Upper lobe of right lung (tissue), 1 donor: ENCODE results near the gene PPP1R18. TPM values are rescaled to one million over a fixed set of nuclear protein-coding genes. Genes with fewer than 3 reads are reported as not detected.

Experiments used
- ATAC-seq: fragments of 200-7000 bp; cut with Tn5 transposase; one replicate; pipeline ENCODE4 v1.9.1; 2020; ENCODE audit warnings: mild to moderate bottlenecking, moderate library complexity
- DNase-seq: peaks from one replicate; pipeline ENCODE4 v3.0.0-alpha.2; 2020
- H3K27ac ChIP-seq: fragments of 200-600 bp; one replicate; pipeline ENCODE4 v1.8.0; 2022
- H3K27me3 ChIP-seq: fragments of 200-600 bp; one replicate; pipeline ENCODE4 v1.8.0; 2022; ENCODE audit warnings: mild to moderate bottlenecking
- H3K36me3 ChIP-seq: fragments of 200-600 bp; one replicate; pipeline ENCODE4 v1.8.0; 2022
- H3K4me1 ChIP-seq: fragments of 200-600 bp; one replicate; pipeline ENCODE4 v1.8.0; 2022
- H3K4me3 ChIP-seq: fragments of 200-600 bp; one replicate; pipeline ENCODE4 v1.8.0; 2022; ENCODE audit warnings: mild to moderate bottlenecking
- H3K9me3 ChIP-seq: fragments of 200-600 bp; one replicate; pipeline ENCODE4 v1.8.0; 2022
- intact Hi-C: fragments of 100-400 bp; cut with DNase I; formaldehyde crosslinking; loops from one replicate; pipeline ENCODE4 v1.11.0; 2022
- long read RNA-seq: library from polyadenylated mRNA; unstranded; transcript quantifications from one replicate; pipeline ENCODE4 v2.0.0, GENCODE V29; 2021
- total RNA-seq: library from RNA; stranded (reverse); fragmentation: NEBNext Ultra II Directional; extraction: Animal tissue kit (Norgen Biotek cat#: 25700); gene quantifications from one replicate; pipeline ENCODE4 v1.2.1, GENCODE V29; 2021
- TF ChIP-seq, protein P1 (sequence below): fragments of 200-600 bp; IDR thresholded peaks from one replicate; pipeline ENCODE4 v1.8.0; 2022; ENCODE audit warnings: antibody characterized with exemption
- donor health status: DM: no; HTN: yes; CAD: no; lungs with severe emphysema.

Gene PPP1R18, protein sequence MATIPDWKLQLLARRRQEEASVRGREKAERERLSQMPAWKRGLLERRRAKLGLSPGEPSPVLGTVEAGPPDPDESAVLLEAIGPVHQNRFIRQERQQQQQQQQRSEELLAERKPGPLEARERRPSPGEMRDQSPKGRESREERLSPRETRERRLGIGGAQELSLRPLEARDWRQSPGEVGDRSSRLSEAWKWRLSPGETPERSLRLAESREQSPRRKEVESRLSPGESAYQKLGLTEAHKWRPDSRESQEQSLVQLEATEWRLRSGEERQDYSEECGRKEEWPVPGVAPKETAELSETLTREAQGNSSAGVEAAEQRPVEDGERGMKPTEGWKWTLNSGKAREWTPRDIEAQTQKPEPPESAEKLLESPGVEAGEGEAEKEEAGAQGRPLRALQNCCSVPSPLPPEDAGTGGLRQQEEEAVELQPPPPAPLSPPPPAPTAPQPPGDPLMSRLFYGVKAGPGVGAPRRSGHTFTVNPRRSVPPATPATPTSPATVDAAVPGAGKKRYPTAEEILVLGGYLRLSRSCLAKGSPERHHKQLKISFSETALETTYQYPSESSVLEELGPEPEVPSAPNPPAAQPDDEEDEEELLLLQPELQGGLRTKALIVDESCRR
- 72.8 TPM for total RNA-seq
- long read RNA-seq, transcript PPP1R18-206 (3 exons, 1,448 nt), result major isoform, 23 of 36 reads
- long read RNA-seq, partial matches to known transcripts, result 8 of 36 reads
- long read RNA-seq, other reads (novel, unspliced or antisense), result 2 of 36 reads

DNA sequence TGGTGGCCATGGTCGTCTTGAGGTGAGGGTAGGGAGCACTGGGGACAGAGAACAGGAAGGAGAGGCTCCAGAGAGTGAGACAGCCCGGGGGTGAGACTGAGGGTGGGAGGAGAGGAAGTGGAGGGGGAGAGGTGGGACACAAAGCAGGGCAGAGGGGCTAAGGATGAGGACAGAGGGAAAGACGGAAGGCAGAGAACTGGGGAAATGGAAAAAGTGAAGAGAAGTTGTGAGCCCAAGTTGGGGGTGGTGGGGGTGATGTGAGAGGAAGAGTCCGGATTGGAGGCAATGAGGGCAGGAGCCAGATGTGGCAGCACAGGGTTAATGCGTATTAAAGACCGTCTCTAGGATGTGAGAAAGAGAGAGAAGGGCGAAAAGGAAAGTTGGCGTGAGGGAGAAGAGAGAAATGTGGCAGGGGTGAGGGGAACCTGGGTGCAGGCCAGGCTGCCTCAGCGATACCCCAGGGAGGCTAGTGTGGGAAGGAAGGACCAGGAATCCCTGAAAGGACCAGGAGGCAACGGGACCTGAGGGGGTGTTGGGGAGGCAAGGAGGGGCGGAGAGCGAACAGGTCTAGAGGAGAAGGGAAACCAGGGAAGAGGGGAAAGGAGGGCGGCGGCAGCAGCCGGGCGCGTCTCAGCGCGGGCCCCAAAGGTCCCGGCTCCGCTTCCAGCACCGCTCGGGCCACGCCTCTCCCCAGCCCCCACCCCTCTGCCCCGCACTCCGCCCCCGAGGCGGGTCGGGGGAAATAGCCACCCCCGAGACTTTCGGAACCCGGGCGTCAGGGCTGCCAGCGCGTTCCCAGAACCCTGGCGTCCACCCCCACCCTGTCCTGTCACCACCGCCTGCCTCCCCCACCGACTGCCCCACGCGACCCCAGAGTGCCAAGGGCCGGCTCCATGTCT, at the start of gene PPP1R18:
TSS of gene PPP1R18 (minus strand) at position 637 of the 899 bp plus-strand sequence. CDS start at position 10, 627 bp downstream.
- H3K4me1 ChIP-seq, result peaks cover 46% of the 10 kb centered on the region
- DNase-seq, result peak; percentile 89
- H3K27ac ChIP-seq, result peak within 1 kb of the TSS; percentile 92
- intact Hi-C loops, result no loop called here
- TF ChIP-seq, protein P1, sequence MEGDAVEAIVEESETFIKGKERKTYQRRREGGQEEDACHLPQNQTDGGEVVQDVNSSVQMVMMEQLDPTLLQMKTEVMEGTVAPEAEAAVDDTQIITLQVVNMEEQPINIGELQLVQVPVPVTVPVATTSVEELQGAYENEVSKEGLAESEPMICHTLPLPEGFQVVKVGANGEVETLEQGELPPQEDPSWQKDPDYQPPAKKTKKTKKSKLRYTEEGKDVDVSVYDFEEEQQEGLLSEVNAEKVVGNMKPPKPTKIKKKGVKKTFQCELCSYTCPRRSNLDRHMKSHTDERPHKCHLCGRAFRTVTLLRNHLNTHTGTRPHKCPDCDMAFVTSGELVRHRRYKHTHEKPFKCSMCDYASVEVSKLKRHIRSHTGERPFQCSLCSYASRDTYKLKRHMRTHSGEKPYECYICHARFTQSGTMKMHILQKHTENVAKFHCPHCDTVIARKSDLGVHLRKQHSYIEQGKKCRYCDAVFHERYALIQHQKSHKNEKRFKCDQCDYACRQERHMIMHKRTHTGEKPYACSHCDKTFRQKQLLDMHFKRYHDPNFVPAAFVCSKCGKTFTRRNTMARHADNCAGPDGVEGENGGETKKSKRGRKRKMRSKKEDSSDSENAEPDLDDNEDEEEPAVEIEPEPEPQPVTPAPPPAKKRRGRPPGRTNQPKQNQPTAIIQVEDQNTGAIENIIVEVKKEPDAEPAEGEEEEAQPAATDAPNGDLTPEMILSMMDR, result no peak
- H3K9me3 ChIP-seq, result no peaks in the 10 kb centered on the region
- ATAC-seq, result peak; percentile 54
- H3K27me3 ChIP-seq, result no peaks in the 10 kb centered on the region
- H3K4me3 ChIP-seq, result peak within 1 kb of the TSS; percentile 78
- H3K36me3 ChIP-seq, result no peaks in the 10 kb centered on the region

DNA sequence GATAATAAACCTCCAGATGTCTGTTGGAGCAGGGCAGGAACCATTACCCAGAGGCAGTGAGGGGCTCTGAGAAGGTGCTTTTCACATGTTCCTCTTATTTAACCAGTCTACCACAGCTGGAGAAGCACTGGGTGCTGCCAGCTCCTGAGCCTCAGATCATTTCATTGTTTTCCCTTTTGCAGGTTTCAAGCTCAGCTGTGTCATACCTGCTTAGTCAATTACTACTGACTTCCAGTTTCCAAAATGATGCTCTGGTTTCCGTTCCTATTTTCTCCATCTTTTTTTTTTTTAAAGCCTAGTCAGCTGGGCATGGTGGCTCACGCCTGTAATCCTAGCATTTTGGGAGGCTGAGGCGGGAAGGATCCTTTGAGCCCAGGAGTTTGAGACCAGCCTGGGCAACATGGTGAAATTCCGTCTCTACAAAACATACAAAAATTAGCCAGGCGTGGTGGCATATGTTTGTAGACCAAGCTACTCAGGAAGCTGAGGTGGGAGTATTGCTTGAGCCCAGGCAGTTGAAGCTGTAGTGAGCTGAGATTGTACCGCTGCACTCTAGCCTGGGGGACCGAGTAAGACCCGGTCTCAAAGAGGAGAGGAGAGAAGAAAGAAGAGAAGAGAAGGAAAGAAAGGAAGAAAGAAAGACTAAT, 49.3 kb upstream of the PPP1R18 start:
- Histone ChIP-seq H3K27ac (no peak overlapping the region), H3K36me3 (peaks cover 92% of the 10 kb centered on the region), H3K27me3 (no peaks in the 10 kb centered on the region), H3K4me3 (no peak overlapping the region), H3K9me3 (no peaks in the 10 kb centered on the region), H3K4me1 (peaks cover 36% of the 10 kb centered on the region)
- no peak for DNase-seq
- TF ChIP-seq, protein P1, result no peak
- no peak for ATAC-seq
- intact Hi-C loops, result no loop called here

DNA sequence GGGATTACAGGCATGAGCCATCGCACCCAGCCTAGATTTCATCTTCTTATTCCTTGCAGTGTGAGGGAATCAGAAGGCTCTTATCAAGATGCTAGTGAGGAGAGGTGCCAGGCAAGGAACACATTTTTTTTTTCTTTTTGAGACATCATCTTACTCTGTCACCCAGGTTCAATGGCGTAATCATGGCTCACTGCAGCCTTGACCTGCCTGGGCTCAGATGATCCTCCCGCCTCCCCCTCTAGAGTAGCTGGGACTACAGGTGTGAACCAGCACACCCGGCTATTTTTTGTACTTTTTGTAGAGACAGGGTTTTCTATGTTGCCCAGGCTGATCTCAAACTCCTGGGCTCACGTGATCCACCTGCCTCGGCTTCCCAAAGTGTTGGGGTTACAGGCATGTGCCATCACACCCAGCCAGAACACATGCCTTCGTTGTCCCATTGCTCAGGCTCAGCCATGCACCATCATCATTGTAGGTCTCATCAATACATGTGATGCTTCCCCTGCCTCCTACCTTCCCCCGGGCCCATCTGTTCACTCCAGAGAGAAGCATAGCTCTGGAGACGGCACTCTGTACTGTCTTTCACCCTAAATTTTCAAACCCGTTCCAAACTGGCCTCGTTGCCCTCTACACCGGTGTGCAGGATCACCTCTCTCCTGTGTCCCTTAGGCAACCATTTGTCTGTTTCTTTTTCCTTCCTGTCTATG, 45.9 kb upstream of the PPP1R18 start:
- Histone ChIP-seq H3K4me1 (peaks cover 21% of the 10 kb centered on the region), H3K9me3 (no peaks in the 10 kb centered on the region), H3K27me3 (no peaks in the 10 kb centered on the region), H3K27ac (no peak overlapping the region), H3K36me3 (peaks cover 94% of the 10 kb centered on the region), H3K4me3 (no peak overlapping the region)
- ATAC-seq (no peak), DNase-seq (no peak)
- TF ChIP-seq, protein P1, result no peak
- intact Hi-C loops, result no loop called here

DNA sequence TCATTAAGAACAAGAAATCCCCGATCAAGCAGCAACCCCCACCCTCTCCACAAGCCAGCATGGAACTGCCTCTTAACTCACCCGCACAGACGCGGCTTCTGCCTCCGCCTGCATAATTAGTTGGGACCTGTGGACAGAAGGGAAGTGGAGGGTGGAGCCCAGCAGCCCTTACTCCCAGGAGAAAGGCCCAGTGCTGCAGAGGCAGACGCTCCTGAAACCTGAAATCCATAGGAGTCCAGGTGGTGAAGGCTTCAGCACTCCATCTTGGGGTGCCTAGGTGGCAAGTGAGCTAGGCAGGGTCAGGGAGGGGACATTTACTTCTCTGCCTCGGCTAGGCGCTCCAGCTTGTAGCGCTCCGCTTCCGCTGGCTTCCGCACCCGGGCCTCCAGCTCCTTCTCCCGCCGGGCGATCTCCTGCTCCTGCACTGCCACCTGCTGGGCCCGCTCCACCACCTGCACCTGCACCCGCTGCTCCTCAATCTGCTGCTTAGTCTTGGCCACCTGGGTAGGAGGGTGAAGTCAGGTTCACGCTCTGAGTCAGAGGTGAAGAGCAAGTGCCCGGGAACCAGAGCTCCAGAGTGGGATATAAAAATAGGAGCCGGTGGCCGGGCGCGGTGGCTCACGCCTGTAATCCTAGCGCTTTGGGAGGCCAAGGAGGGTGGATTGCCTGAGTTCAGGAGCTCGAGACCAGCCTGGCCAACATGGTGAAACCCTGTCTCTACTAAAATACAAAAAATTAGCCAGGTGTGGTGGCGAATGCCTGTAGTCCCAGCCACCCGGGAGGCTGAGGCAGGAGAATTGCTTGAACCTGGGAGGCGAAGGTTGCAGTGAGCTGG, 44.4 kb upstream of the PPP1R18 start:
- TF ChIP-seq, protein P1, result peak; percentile 63
- intact Hi-C loops, result no loop called here
- peak; percentile 96 for ATAC-seq

More for the DNA sequence above, 44.4 kb upstream of the PPP1R18 start:
- Histone ChIP-seq H3K36me3 (peaks cover 97% of the 10 kb centered on the region), H3K4me3 (no peak overlapping the region), H3K27ac (peak overlapping the region; percentile 37), H3K27me3 (no peaks in the 10 kb centered on the region), H3K4me1 (peaks cover 9% of the 10 kb centered on the region), H3K9me3 (no peaks in the 10 kb centered on the region)
- peak; percentile 91 for DNase-seq
